Loucy (cell line): Measurements from ENCODE around the gene KLF15.

Source experiments
- H2AFZ ChIP-seq: fragments of 200-600 bp; sonication (generic); 2 replicates; pipeline ENCODE4 v1.6.0; 2016; ENCODE audit warnings: antibody characterized with exemption, mild to moderate bottlenecking, low read length, moderate library complexity
- H3F3A ChIP-seq: fragments of 200-600 bp; 2 replicates; pipeline ENCODE4 v1.6.0; 2016; ENCODE audit warnings: antibody characterized with exemption, low read depth, mild to moderate bottlenecking
- H3K27me3 ChIP-seq: fragments of 200-600 bp; sonication (generic); 2 replicates; pipeline ENCODE4 v1.6.1; 2014; ENCODE audit warnings: low read length, mild to moderate bottlenecking; ENCODE audit not compliant: insufficient read depth, poor library complexity, severe bottlenecking
- H3K36me3 ChIP-seq: fragments of 200-600 bp; sonication (generic); 2 replicates; pipeline ENCODE4 v1.6.1; 2016; ENCODE audit warnings: low read length; ENCODE audit not compliant: insufficient read depth
- H3K4me1 ChIP-seq: fragments of 200-600 bp; sonication (generic); 2 replicates; pipeline ENCODE4 v1.5.1; 2014; ENCODE audit warnings: low read length, mild to moderate bottlenecking; ENCODE audit not compliant: insufficient read depth, poor library complexity, severe bottlenecking
- H3K4me2 ChIP-seq: fragments of 200-600 bp; sonication (generic); 2 replicates; pipeline ENCODE4 v1.6.0; 2014; ENCODE audit warnings: antibody characterized with exemption, low read length, low read depth, mild to moderate bottlenecking; ENCODE audit not compliant: poor library complexity, severe bottlenecking
- H3K4me3 ChIP-seq: fragments of 200-600 bp; sonication (generic); 2 replicates; pipeline ENCODE4 v1.5.1; 2014; ENCODE audit warnings: low read length, mild to moderate bottlenecking, mixed read lengths; ENCODE audit not compliant: poor library complexity, severe bottlenecking
- H3K79me2 ChIP-seq: fragments of 200-600 bp; sonication (generic); 2 replicates; pipeline ENCODE4 v1.6.1; 2014; ENCODE audit warnings: low read length; ENCODE audit not compliant: insufficient read depth
- H3K9ac ChIP-seq: fragments of 200-600 bp; sonication (generic); 2 replicates; pipeline ENCODE4 v1.6.0; 2014; ENCODE audit warnings: mild to moderate bottlenecking, low read depth, low read length, moderate library complexity; ENCODE audit not compliant: poor library complexity, severe bottlenecking
- H3K9me2 ChIP-seq: fragments of 200-600 bp; sonication (generic); replicated peaks from 2 replicates; pipeline ENCODE4 v1.6.1; 2016; ENCODE audit warnings: low read depth, low read length, mixed read lengths
- H3K9me3 ChIP-seq: fragments of 200-600 bp; sonication (generic); 2 replicates; pipeline ENCODE4 v1.6.1; 2014; ENCODE audit warnings: mild to moderate bottlenecking, antibody characterized with exemption, low read length, low read depth; ENCODE audit not compliant: insufficient read depth
- H4K20me1 ChIP-seq: fragments of 200-600 bp; sonication (generic); 2 replicates; pipeline ENCODE4 v1.6.0; 2014; ENCODE audit warnings: antibody characterized with exemption, low read length, mild to moderate bottlenecking; ENCODE audit not compliant: insufficient read depth, poor library complexity, severe bottlenecking
- CTCF ChIP-seq: fragments of 200-600 bp; sonication (generic); conservative IDR thresholded peaks from 2 replicates; pipeline ENCODE4 v1.5.1; 2014; ENCODE audit warnings: mild to moderate bottlenecking, antibody characterized with exemption, low read length
- EZH2phosphoT487 ChIP-seq: fragments of 200-600 bp; IDR thresholded peaks from 2 replicates; pipeline ENCODE4 v1.6.1; 2018; ENCODE audit warnings: antibody characterized with exemption, mild to moderate bottlenecking, moderate library complexity, borderline replicate concordance

The KLF15 gene

DNA sequence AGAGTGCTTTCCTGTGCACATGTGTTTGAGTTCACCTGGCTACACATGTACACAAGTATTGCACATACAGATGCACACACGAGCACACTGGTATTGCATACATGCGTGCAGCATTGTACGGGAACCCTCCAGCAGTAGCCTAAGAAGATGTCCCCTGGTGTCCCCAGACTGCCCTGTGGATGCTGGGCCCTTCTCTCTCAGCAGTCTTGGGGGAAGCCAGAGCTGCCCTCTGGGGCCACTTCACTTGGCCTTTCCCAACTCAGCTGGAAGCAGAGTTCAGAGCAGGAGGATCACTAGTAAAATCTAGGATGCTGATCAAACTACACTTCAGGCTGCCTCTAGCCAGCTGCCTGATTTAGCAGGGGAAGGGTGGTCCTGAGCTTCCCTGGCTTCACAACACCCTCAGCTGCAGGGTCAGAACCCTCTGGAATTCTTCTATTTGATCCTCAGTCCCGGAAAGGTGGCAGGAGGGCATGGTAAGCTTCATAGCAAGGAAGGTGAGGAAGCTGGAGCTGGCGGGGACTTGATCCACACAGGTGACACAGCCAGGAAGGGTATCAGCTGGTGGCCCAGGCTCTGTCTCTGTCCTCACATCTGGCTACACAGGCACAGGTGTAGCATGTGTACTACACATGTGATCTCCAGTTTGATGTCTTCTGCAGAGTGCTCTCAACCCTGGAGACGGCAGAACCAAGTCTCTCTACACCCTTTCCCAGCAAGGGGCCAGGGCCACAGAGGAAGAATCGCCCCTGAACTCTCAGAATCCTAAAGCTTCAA lies 36.5 kb downstream of the KLF15 start:
- no peak overlapping the region for H3K4me3 ChIP-seq
- no peak overlapping the region for H3K9ac ChIP-seq
- H3F3A ChIP-seq: no peaks in the 10 kb centered on the region
- no peaks in the 10 kb centered on the region for H3K79me2 ChIP-seq
- H3K9me3 ChIP-seq: no peaks in the 10 kb centered on the region
- H3K27me3 ChIP-seq: no peaks in the 10 kb centered on the region
- no peaks in the 10 kb centered on the region for H3K4me1 ChIP-seq
- no peaks in the 10 kb centered on the region for H3K9me2 ChIP-seq
- H4K20me1 ChIP-seq: no peaks in the 10 kb centered on the region
- TF ChIP-seq CTCF (no peak), EZH2phosphoT487 (no peak)
- no peak overlapping the region for H2AFZ ChIP-seq
- no peak overlapping the region for H3K4me2 ChIP-seq
- H3K36me3 ChIP-seq: no peaks in the 10 kb centered on the region

- Histone ChIP-seq H3F3A (no peaks in the 10 kb centered on the region), H3K9me2 (no peaks in the 10 kb centered on the region), H3K9me3 (no peaks in the 10 kb centered on the region), H4K20me1 (no peaks in the 10 kb centered on the region), H3K79me2 (no peaks in the 10 kb centered on the region), H3K9ac (no peak overlapping the region), H3K27me3 (no peaks in the 10 kb centered on the region), H2AFZ (no peak overlapping the region), H3K36me3 (no peaks in the 10 kb centered on the region), H3K4me2 (no peak overlapping the region), H3K4me1 (no peaks in the 10 kb centered on the region), H3K4me3 (no peak overlapping the region)
- no peak for TF ChIP-seq EZH2phosphoT487
- no peak for TF ChIP-seq CTCF
Measured at GRCh38 chr3:126319701-126320295, 37.4 kb downstream of the KLF15 start.

GRCh38 chr3:126317029-126317996 lies 39.9 kb downstream of the KLF15 start:
- no peak overlapping the region for H2AFZ ChIP-seq
- no peaks in the 10 kb centered on the region for H3F3A ChIP-seq
- H3K9me3 ChIP-seq: no peaks in the 10 kb centered on the region
- H3K27me3 ChIP-seq: no peaks in the 10 kb centered on the region
- no peaks in the 10 kb centered on the region for H3K4me1 ChIP-seq
- H3K4me2 ChIP-seq: no peak overlapping the region
- no peak overlapping the region for H3K9ac ChIP-seq
- TF ChIP-seq CTCF: no peak
- TF ChIP-seq EZH2phosphoT487: no peak
- H3K79me2 ChIP-seq: no peaks in the 10 kb centered on the region
- no peak overlapping the region for H3K4me3 ChIP-seq
- H4K20me1 ChIP-seq: no peaks in the 10 kb centered on the region
- H3K36me3 ChIP-seq: no peaks in the 10 kb centered on the region
- no peaks in the 10 kb centered on the region for H3K9me2 ChIP-seq
